GM18520 (cell line): ENCODE measurements around the gene LCK.

Experiments used
- ATAC-seq: cut with Tn5 transposase; IDR thresholded peaks from one replicate; pipeline ENCODE4 v1.9.1; 2021; ENCODE audit not compliant: unreplicated experiment

The LCK gene

DNA sequence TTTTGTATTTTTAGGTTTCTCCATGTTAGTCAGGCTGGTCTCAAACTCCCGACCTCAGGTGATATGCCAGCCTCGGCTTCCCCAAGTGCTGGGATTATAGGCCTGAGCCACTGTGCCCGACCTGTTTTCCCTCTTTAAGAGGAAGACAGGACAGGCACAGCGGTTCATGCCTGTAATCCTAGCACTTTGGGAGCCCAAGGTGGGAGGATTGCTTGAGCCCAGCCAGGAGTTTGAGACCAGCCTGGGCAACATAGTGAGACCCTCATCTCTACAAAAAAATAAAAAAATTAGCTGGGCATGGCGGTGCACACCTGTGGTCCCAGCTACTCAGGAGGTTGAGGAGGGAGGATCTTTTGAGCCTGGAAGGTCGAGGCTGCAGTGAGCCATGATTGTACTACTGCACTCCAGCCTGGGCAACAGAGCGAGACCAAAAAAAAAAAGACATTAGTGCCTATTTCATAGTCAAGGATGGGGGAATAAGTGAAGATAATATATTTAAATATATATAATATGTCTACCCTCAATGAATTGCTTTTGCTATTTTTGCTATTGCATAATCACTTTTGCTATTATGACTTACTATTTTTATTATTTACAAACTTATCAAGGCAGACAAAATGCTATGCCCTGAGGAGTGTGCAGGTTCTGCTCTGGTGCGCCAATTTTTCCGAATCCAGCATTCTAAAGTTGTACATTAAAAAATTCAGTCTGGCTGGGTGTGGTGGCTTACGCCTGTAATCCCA is 67.2 kb downstream of the LCK start:
- no peak for ATAC-seq

GRCh38 chr1:32321712-32322291 is 70.7 kb downstream of the LCK start:
- ATAC-seq: no peak

- ATAC-seq: no peak
Observed at GRCh38 chr1:32327204-32327603, 76.1 kb downstream of the LCK start.

DNA sequence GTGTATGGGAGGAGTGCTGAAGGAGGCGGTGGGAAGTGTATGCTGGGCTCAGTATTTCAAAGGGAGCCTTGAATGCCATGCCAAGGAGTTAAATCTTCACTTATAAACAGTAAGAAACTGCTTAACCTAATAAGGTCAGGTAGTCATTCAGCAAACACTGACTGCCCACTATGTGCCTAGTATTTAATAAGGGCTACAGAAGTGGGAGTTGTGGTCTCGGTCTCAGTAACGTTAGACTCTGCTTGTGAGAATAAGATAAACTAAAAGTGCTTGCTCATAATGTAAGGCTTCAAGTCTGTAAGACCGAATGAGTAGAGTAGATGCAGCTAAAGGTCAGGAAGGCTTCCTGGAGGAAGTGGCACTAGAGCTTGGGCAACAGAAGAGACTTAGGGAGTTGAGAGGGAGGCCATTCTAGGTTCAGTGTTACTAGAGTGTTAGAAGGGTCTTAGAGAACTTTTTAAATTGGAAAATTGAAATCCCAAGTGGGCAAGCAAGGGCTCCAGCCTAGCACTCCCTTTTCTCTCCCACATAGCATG is 78.9 kb downstream of the LCK start:
- ATAC-seq: no peak

DNA sequence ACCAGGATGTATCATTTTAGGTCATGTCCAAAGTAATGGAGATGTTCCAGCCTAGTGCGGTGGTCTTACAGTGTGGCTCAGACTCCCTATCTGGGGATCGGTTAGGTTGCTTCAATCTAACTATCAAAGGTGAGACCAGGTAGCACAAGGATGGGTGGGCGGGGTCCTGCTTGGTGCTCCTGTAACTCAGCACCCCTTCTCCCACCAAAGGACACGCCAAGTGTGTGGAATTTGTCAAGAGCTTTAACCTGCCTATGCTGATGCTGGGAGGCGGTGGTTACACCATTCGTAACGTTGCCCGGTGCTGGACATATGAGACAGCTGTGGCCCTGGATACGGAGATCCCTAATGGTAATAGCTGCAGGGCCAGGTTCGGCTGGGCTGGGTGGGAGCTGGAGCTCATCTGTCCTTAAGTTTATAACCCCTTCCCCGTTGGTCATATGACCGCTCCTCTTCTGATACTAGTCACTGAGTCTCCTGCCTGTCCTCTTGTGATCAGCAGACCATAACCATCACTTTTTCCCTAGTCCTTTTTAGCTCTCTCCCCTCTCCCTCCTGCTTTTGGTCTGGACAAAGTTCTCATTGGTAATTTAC is 79.6 kb downstream of the LCK start:
- no peak for ATAC-seq

GRCh38 chr1:32331549-32331948 is 80.5 kb downstream of the LCK start:
- no peak for ATAC-seq

DNA sequence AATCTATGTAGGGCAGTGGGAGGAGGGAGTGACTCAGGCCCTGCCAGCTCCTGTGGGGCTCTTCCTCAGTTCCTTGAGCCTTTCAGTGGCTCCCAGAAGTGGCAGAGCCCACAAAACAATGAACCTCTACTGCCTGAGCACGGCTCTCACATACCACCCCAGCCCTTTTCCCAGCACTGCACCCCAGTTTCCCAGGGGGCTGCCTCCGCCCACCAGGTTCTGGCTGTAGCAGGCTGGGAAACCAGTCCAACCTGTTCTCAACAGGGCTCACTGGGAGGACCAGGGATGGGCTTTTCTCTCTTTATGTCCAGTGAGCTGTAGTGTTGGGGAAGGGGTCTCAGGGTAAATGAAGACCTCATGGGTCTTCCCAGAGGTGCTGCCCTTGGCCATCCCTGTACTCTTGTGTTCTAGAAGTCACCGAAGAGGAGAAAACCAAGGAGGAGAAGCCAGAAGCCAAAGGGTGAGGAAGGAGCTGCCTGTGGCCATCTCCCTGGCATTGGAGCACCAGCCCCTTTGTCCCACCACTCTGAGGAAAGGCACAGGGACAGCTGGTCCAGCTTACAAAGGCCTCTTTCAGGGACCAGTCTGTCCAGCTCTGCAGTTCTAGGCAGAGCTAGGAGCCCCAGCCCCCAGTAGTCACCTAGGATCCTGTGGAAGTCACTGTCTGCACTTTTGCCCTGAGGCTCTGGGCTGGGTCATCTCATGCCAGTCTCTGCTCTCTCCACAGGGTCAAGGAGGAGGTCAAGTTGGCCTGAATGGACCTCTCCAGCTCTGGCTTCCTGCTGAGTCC is 81.4 kb downstream of the LCK start:
- ATAC-seq: no peak

- no peak for ATAC-seq
Observed at GRCh38 chr1:32333251-32333963, 82.3 kb downstream of the LCK start.

GRCh38 chr1:32334274-32334861 is 83.3 kb downstream of the LCK start:
- no peak for ATAC-seq

DNA sequence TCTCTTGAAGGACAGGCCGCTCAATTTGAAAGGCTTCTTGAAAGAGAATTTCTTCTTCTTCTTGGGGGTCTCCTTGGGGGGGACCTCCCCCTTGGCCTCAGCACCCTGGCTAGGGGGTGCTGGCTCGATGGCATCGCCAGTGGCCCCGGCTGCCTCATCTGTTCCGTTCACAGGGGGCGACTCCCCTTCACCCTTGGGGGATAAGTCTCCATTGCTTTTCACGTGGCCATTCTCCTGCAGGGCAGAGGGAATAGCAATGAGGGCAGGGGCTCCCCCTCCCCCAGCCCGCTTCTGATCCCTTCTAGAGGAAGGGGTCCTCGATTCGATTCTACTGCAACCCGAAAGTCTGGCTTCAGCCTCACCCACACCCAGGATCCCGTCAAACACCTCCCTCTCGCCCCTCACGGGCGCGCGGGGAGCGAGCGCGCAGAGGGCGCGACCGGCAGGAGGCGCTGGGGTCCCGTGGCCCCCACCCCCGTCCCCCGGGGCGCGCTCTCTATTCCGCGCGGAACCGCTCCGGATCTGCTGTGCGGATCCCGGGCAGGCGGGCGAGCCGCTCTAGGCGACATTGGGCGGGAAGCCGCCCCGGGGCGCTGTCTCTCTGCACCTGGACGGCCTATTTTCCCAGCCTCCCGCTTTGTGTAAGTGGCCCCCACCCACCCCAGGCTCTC is 83.9 kb downstream of the LCK start:
- no peak for ATAC-seq

DNA sequence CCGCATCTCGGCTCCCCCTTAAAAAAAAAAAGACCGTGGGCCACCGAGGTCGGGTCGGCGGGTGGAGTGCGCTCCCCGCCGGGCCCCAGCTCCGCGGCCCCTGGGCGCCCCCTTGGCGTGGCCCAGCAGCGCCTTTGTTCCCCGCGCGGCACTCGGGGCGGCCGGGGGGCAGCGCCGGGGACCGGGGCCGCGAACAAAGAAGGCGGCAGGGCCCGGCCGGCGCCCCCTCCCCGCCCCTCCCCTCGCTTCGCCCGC is 84.4 kb downstream of the LCK start:
- ATAC-seq: peak; percentile 1
